HL-60 (cell line): ENCODE data around the gene GPATCH1.

ENCODE experiments used
- DNase-seq, 2 experiments: peaks; one replicate each; pipeline ENCODE4 v3.0.0-alpha.2; 2010 to 2020; ENCODE audit warnings: low read depth in 1 of 2, low spot score in 1 of 2
- H3K27ac ChIP-seq: fragments of 250-450 bp; sonication (Bioruptor Pico); replicated peaks from 2 replicates; pipeline ENCODE4 v1.5.1; 2020; ENCODE audit warnings: mild to moderate bottlenecking, moderate library complexity
- H3K27me3 ChIP-seq: fragments of 250-450 bp; sonication (Bioruptor Pico); 2 replicates; pipeline ENCODE4 v1.5.1; 2021; ENCODE audit warnings: mild to moderate bottlenecking, moderate library complexity; ENCODE audit not compliant: insufficient read depth, poor library complexity, severe bottlenecking
- H3K4me3 ChIP-seq: replicated peaks from 2 replicates; pipeline ENCODE4 v1.5.1; 2011; ENCODE audit warnings: mild to moderate bottlenecking, control low read depth, low read length; ENCODE audit not compliant: insufficient read depth
- CTCF ChIP-seq: IDR thresholded peaks from one replicate; pipeline ENCODE4 v1.5.1; 2011; ENCODE audit warnings: low read length, control low read depth, inconsistent platforms; ENCODE audit not compliant: insufficient read depth
- GABPA ChIP-seq: IDR thresholded peaks from 2 replicates; pipeline ENCODE4 v1.6.1; 2012; ENCODE audit warnings: low read depth
- POLR2AphosphoS5 ChIP-seq: IDR thresholded peaks from 2 replicates; pipeline ENCODE4 v1.6.1; 2012; ENCODE audit warnings: low read depth
- REST ChIP-seq: IDR thresholded peaks from 2 replicates; pipeline ENCODE4 v1.6.1; 2012; ENCODE audit warnings: low read depth; ENCODE audit not compliant: insufficient replicate concordance
- SPI1 ChIP-seq: IDR thresholded peaks from 2 replicates; pipeline ENCODE4 v1.6.1; 2012; ENCODE audit warnings: low read depth, mild to moderate bottlenecking, borderline replicate concordance

GPATCH1 gene

GRCh38 chr19:33060586-33060985, 20.4 kb upstream of the GPATCH1 start:
- H3K27me3 ChIP-seq = peaks cover 14% of the 10 kb centered on the region
- no peak overlapping the region for H3K4me3 ChIP-seq
- DNase-seq = no peak
- H3K27ac ChIP-seq = no peak overlapping the region
- TF ChIP-seq GABPA = no peak
- no peak for TF ChIP-seq REST
- no peak for TF ChIP-seq CTCF
- no peak for TF ChIP-seq SPI1
- TF ChIP-seq POLR2AphosphoS5 = no peak

GRCh38 chr19:33062902-33063301, 18.1 kb upstream of the GPATCH1 start:
- no peak for TF ChIP-seq GABPA
- no peak for TF ChIP-seq REST
- TF ChIP-seq CTCF = no peak
- no peak for TF ChIP-seq POLR2AphosphoS5
- TF ChIP-seq SPI1 = no peak
- no peak overlapping the region for H3K27ac ChIP-seq
- no peak for DNase-seq
- H3K27me3 ChIP-seq = peaks cover 14% of the 10 kb centered on the region
- H3K4me3 ChIP-seq = no peak overlapping the region

- Histone ChIP-seq H3K27ac (no peak overlapping the region), H3K4me3 (no peak overlapping the region), H3K27me3 (peaks cover 14% of the 10 kb centered on the region)
- peak; percentile 56; the same call in 1 of the 2 replicates for TF ChIP-seq SPI1
- no peak for TF ChIP-seq REST
- no peak for TF ChIP-seq CTCF
- no peak for TF ChIP-seq POLR2AphosphoS5
- no peak for TF ChIP-seq GABPA
- DNase-seq = no peak
These were observed 17.6 kb upstream of the GPATCH1 start for GRCh38 chr19:33063356-33063752.
